ENCODE results near the gene PDE3B.

Gene PDE3B

DNA sequence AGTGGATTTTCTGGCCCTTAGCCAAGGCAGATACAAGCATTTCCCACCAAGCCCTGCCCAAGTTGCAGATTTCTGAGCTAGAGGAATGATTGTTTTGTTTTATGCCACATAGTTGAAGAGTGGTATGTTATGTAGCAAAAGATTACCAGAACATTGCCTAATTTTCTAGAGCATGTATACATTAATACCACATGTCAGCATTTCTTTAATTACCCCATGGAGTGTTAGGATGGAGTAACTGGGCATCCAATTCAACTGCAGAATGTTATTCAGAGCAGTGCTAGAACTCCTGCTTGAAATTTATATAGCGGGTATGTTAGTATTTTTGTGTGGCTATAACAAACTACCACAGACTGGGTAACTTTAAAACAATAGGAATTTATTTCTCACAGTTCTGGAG lies 272.8 kb downstream of the PDE3B start:
- TF ChIP-seq, protein P1, sequence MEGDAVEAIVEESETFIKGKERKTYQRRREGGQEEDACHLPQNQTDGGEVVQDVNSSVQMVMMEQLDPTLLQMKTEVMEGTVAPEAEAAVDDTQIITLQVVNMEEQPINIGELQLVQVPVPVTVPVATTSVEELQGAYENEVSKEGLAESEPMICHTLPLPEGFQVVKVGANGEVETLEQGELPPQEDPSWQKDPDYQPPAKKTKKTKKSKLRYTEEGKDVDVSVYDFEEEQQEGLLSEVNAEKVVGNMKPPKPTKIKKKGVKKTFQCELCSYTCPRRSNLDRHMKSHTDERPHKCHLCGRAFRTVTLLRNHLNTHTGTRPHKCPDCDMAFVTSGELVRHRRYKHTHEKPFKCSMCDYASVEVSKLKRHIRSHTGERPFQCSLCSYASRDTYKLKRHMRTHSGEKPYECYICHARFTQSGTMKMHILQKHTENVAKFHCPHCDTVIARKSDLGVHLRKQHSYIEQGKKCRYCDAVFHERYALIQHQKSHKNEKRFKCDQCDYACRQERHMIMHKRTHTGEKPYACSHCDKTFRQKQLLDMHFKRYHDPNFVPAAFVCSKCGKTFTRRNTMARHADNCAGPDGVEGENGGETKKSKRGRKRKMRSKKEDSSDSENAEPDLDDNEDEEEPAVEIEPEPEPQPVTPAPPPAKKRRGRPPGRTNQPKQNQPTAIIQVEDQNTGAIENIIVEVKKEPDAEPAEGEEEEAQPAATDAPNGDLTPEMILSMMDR (IDR thresholded peaks at IDR 0.05; ENCODE audit: low read depth, low read length) = no peak
- no peak for DNase-seq (ENCODE audit: low read depth in 2 of 2)
- H3K4me3 ChIP-seq (replicated peaks in 1 of 2; ENCODE audit: low read depth in 2 of 2, low read length in 2 of 2) = no peak overlapping the region

Measured in cardiac fibroblast (primary cell).